NCI-H2227 (cell line): ENCODE data around the gene CDC20B.
"Not testable (repeated sequence)": the region's sequence is repeated elsewhere in the genome, so short reads cannot be mapped to it uniquely, and the experiment has no call there.

ENCODE experiments used
- DNase-seq: peaks from one replicate; lab custom pipeline; 2025; ENCODE audit not compliant: unreplicated experiment; lab: John Stamatoyannopoulos, UW

The CDC20B gene

DNA sequence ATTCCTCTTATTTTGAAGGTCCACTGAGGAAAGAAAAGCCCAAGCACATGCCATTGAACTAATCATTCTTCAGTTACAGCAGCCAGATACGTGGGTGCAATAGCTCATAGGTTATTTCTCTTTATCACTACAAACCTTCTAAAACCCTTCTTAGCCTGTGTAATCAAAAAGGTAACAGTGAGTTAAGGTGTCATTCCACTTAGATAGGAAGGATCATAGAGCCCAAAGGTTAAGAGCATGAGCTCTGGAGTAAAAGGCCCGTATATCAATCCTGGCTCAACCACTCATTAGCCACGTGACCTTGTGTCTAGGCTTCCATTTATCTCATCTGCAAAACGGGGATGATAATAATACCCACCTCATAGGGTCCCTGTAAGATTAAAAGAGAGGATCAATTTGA is 10.3 kb downstream of the CDC20B start:
- DNase-seq: no peak

- DNase-seq: no peak
Measured at GRCh38 chr5:55160493-55161209, 12.3 kb downstream of the CDC20B start.

DNA sequence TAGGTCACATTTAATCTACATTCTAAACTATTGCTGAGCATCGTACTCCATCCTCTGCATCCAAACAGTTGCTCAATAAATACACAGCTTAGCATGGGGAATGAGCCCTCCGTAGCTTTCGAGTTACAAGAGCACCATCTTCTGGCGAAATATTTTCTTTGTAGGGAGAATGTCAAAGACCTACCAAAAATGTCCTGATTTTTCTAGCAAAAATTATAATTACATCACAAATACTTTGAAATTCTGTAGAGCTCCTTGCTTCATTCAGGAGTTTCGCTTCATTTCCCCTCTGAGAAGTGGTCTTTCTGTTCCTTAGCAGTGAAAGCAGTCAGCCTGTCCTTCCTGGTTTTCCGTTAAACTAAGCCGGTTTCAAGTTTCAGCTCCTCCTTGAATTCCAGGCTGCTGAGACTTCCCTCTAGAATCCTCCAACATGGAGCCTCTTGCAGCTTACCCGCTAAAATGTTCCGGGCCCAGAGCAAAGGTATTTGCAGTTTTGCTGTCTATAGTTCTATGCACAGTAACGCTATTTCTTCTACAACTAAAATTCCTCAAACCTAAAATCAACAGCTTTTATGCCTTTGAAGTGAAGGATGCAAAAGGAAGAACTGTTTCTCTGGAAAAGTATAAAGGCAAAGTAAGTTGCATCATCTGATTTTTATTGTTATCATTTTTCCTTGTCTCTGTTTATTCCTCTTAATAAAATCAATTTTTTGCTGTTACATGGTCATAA is 13.0 kb downstream of the CDC20B start, which contains the start of gene GPX8:
Gene GPX8 (plus strand): TSS at position 409 of the 730 bp plus-strand sequence. CDS start 22 bp downstream, at position 431.
- peak; percentile 15 for DNase-seq

- no peak for DNase-seq
Measured at GRCh38 chr5:55154873-55155272, 18.1 kb downstream of the CDC20B start.

- no peak for DNase-seq
Measured at GRCh38 chr5:55151923-55152842, 20.8 kb downstream of the CDC20B start.

DNA sequence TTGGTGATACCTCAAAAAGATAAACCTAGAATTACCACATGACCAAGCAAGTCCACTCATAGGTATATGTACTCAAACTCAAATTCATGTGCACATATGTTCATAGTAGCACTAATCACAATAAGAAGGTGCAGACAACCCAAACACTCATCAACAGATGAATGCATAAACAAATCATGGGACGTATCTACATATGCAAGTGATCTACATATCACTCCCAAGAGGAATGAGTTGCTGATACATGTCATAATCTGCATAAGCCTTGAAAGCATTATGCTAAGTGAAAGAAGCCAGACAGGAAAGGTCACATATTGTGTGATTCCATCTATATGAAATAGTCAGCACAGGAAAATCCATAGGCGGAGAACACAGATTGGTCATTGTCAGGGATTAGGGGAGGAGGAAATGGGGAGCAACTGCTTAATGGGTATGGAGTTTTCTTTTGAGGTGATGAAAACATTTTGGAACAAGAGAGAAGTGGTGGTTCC is 23.6 kb downstream of the CDC20B start:
- no peak for DNase-seq

- DNase-seq: peak; percentile 79
Measured at GRCh38 chr5:55146543-55147151, 26.3 kb downstream of the CDC20B start.

DNA sequence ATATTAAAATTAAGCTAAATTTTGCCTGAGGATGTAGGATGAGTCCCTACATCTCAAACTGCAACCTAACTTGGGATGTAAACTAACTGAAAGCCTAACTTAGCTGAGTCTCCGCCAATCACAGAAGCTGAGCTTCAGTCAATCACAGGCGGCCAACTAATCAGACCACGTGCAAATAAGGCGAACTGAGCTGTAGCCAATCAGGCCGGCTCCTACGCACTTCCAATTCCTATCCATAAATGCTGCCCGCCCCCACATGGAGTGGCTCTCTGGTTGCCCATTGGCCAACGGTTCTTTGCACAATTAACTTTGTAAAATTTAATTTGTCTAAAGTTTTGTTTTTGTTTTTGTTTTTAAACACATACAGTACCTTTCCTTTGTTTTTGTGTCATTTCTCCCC is 26.9 kb downstream of the CDC20B start:
- DNase-seq: no peak

DNA sequence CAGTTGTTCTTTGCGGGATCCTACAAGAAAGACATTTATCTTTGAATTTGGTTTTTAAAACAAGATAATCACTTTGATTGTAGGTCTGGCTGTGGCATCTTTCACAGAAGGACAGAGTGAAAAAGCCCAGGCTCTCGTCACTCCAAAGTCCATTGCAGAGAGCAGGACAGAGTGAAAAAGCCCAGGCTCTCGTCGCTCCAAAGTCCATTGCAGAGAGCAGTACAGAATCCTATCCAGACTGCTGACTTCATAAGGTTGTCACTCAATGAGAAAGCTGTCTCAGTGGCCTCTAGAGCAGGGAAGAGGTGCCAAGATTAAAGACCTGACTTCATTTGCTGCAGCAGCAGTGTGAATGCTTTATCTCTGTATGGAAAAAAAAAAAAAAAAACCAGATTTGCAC is 29.4 kb downstream of the CDC20B start:
- no peak for DNase-seq

- no peak for DNase-seq
Measured at GRCh38 chr5:55141945-55142690, 30.9 kb downstream of the CDC20B start.

DNA sequence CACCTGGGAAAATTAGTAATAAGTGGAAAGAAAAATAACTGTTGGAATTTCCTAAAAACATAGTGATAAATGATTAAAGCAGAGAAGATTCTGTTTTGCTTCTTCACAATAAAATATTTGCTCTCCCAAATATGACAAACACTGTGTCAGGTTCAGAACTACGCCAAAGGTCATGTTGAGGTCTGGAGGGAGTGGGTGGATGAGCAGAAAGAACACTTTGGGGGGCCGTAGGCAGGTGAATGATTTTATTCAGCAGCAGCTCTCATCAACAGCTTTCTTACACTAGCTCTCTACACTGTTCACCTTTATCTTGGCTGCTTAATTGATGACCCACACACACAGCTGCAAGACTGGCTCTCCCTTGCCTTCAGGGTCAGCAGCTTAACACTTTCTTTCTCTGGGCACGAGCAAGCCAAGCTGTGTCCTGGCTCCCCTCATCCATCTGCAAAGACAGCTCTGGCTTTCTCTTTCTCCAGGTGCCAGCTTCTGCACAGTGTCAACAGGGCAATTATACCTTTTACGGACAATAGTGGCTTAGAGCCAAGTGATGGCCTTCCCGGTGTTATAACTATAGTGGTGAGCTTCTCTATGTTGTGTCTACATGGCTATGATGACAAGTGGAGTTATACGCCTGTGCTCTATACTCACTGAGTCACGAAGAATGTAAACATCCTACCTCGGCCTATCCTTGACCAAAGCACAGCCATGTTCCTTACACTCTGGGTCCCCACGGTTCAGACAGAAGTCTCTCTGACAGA is 31.9 kb downstream of the CDC20B start:
- no peak for DNase-seq

GRCh38 chr5:55136521-55136920 is 36.5 kb downstream of the CDC20B start:
- no peak for DNase-seq

DNA sequence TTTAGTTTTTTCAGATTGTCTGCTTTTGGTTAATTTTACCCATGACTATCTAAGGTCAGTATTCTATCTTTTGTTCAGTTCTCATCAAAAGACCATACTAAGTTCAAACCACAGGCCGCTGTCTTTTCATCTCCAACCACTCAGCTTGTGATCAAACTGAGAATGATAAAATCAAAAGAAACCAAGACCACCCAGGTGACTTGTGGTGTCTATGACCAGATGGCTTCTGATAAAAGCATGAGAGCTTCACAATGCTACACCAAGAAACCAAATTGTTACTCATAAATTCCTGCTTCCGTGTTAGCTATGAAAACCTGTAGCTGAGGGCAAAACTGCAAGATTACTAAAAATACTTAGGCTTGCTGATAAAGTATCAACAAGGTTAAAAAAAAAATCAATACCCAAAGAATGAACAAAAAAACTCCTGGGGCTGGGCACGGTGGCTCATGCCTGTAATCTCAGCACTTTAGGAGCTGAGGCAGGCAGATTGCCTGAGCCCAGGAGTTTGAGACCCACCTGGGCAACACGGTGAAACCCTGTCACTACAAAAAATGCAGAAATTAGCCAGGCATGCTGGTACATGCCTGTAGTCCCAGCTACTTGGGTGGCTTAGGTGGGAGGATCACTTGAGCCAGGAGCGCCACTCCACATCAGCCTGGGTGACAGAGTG is 38.8 kb downstream of the CDC20B start:
- no peak for DNase-seq

DNA sequence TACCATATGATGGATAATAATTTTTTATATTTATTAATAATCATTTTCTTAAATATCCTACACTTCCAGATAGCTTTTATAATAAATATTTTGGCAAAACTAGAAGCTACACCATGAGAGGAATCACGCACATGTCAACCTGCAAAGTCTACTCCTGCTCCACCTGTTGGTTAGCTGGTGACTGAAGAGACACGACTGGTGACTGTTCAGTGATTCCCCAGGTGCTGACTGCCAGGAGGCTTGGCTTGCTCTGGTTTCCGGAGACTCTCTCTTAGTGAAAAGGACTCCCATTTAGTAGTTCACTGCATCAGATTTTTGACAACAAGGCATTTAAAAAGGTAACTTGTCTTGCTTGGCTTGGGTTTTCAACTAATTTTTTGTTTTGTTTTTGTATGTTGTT is 49.6 kb downstream of the CDC20B start:
- no peak for DNase-seq

GRCh38 chr5:55114061-55114460 is 58.9 kb downstream of the CDC20B start:
- DNase-seq: no peak

- DNase-seq: no peak
Measured at GRCh38 chr5:55113327-55113726, 59.6 kb downstream of the CDC20B start.

DNA sequence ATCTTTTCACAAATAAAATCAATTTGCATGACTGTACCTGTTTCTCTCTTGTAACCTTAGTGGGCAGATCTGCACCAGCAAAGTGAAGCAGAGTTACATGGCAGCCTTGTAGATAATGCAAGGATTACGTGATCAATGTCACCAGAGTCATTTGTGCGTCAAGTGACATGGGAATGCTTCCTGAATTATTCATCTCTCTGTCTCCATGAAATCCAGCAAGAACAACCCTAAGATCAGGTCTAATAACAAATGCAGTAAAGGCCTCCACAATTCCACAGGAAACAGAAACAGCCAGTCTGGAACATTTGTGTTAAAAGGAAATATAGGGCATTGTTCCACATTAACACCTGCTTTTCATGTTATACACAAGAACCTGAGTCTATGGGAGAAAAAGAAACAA is 62.8 kb downstream of the CDC20B start:
- no peak for DNase-seq

GRCh38 chr5:55108661-55109060 is 64.3 kb downstream of the CDC20B start:
- no peak for DNase-seq

- not testable (repeated sequence) for DNase-seq
Measured at GRCh38 chr5:55105976-55106375, 67.0 kb downstream of the CDC20B start.
